Measurements from ENCODE around the gene PBX1. TPM values are rescaled to one million over a fixed set of nuclear protein-coding genes. Genes with fewer than 3 reads are reported as not detected.

PBX1 gene
- total RNA-seq, 1 experiment from 2014 or later, result 102 TPM

GRCh38 chr1:164576291-164577271, 17.6 kb downstream of the PBX1 start:
- ChIA-PET POLR2A (interaction anchor here (1.3 kb wide), 1 partner anchor 18 kb away, joined by 4 read pairs; no protein-coding TSS in a partner anchor), CTCF (interaction anchor here (1.0 to 2.4 kb wide), 3 partner anchors 15 to 46 kb away, joined by 3 to 7 read pairs (median 4); no protein-coding TSS in a partner anchor)
- Mint-ChIP-seq H3K27me3 (ENCODE audit: low read depth) (no peaks in the 10 kb centered on the region), H3K36me3 (peaks cover 19% of the 10 kb centered on the region), H3K27ac (peak overlapping the region; percentile 98), H3K9me3 (no peaks in the 10 kb centered on the region), H3K4me3 (peak overlapping the region; percentile 66), H3K4me1 (peaks cover 81% of the 10 kb centered on the region)
- ATAC-seq, result peak; percentile 51
- peak; percentile 61 for DNase-seq (ENCODE audit: low spot score)
- TF ChIP-seq PRDM15 (CRISPR knock-in tag; IDR thresholded peaks at IDR 0.05) (peak; percentile 56), MAX (CRISPR knock-in tag; IDR thresholded peaks at IDR 0.05) (0 out of 2 replicates have a peak, but pooled peaks have one; percentile 23), SMAD3 (CRISPR knock-in tag; IDR thresholded peaks at IDR 0.05; ENCODE audit: borderline replicate concordance) (peak; percentile 33; the same call in 1 of the 2 replicates), ZNF423 (CRISPR knock-in tag; IDR thresholded peaks at IDR 0.05) (0 out of 2 replicates have a peak, but pooled peaks have one; percentile 11), ZNF396 (CRISPR knock-in tag; IDR thresholded peaks at IDR 0.05; ENCODE audit: borderline replicate concordance) (no peak), ZNF532 (CRISPR knock-in tag; IDR thresholded peaks at IDR 0.05; ENCODE audit: borderline replicate concordance) (no peak), FOXP1 (CRISPR knock-in tag; IDR thresholded peaks at IDR 0.05; ENCODE audit: borderline replicate concordance) (peak; percentile 71), AFF4 (CRISPR knock-in tag; IDR thresholded peaks at IDR 0.05; ENCODE audit: borderline replicate concordance) (0 out of 2 replicates have a peak, but pooled peaks have one; percentile 80), ZNF512 (CRISPR knock-in tag; IDR thresholded peaks at IDR 0.05; ENCODE audit: borderline replicate concordance) (no peak), TP53 (CRISPR knock-in tag; IDR thresholded peaks at IDR 0.05) (peak; percentile 47; the same call in 1 of the 2 replicates), ZNF671 (CRISPR knock-in tag; IDR thresholded peaks at IDR 0.05) (no peak), ZNF121 (CRISPR knock-in tag; IDR thresholded peaks at IDR 0.05) (0 out of 2 replicates have a peak, but pooled peaks have one; percentile 20), JUN (CRISPR knock-in tag; IDR thresholded peaks at IDR 0.05) (0 out of 2 replicates have a peak, but pooled peaks have one; percentile 18), RELA (CRISPR knock-in tag; IDR thresholded peaks at IDR 0.05; ENCODE audit: borderline replicate concordance) (no peak), ARID4B (CRISPR knock-in tag; IDR thresholded peaks at IDR 0.05; ENCODE audit: borderline replicate concordance) (0 out of 2 replicates have a peak, but pooled peaks have one; percentile 20)
